Measurements from ENCODE around the gene DGKD.

The DGKD gene

DNA sequence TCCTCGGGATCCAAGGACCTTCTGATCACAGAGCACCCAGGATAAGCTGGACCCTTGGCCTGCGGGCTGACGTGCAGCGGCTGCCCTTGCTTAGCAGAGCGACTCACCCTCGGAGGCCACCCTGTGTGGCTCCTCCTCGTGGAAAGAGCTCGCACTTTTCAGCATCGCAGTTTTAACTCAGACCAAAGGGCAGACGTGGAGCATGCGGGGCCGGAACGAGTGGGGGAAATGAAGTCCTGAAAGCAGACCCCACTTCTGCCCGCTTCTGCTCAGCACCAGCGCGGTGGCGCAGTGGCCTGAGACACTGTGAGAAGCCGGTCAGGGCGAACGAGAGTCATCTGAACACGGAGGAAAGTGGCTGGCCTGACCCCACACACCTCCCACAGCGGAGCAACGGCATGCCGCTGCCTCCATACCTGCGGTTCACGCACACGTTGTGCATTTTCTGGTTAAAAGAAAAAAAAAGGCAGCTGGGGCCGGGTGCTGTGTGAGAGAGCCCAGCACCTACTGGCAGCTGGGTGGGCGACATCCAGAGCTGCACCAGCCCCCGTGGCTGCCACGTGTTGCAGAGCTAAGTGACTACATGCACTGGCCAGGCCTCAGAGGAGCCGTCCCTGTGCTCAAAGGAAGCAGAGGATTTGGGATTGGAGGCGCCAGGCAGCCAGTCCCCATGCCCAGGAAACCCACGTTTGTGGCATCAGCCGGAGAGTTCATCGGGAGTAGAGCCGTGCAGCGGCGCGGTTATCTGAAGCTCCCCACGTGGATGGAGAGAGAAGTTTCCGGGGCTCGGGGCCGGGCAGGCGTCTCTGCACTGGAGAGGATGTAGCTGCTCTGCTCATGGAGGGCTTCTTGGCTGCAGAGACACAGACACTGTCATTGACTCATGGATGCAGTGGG, 122.6 kb downstream of the DGKD start:
- no peak for DNase-seq (ENCODE audit: low read depth)

GRCh38 chr2:233477548-233478433, 123.5 kb downstream of the DGKD start:
- no peak for DNase-seq (ENCODE audit: low read depth)

DNA sequence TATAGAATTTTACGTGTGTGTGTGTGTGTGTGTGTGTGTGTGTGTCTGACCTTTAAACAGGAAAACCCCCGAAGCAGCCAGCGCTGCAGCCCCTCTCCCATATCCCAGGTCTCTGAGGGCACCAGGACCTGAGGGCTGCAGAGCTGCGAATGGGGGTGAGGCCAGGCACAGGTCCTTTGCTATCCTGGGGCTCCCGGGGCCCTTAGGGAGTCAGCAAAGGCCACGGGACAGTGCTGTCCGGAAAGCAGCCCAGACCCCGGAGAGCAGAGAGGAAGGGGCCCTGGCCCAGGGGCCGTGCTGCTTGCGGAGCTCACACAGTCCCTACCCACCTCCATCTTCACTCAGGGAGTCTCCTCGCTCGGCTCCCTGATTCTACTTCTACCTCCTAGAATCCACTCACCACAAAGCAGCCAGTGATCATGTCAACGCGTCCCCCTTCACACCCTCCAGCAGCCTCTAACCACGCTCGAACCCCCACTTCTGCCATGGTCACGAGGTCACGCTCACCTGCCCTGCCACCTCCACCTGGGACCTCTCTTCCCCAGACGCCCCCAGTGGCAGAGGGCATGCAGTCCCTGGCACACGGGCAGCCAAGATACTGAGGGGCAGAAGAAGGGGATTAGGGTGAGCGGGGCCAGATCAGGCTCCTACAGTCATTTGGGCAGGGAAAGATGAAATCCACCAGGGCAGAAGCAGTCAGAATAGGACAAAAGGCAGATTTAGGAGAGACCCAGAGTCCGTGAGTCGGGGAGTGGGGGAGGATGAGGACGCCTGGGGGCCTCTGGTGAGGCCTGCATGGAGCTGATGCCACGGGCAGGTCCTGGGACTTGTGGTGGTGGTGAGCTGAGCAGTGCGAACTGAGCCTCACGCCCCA, 125.6 kb downstream of the DGKD start:
- no peak for DNase-seq (ENCODE audit: low read depth)

GRCh38 chr2:233480490-233481202, 126.4 kb downstream of the DGKD start:
- DNase-seq (ENCODE audit: low read depth): no peak

DNA sequence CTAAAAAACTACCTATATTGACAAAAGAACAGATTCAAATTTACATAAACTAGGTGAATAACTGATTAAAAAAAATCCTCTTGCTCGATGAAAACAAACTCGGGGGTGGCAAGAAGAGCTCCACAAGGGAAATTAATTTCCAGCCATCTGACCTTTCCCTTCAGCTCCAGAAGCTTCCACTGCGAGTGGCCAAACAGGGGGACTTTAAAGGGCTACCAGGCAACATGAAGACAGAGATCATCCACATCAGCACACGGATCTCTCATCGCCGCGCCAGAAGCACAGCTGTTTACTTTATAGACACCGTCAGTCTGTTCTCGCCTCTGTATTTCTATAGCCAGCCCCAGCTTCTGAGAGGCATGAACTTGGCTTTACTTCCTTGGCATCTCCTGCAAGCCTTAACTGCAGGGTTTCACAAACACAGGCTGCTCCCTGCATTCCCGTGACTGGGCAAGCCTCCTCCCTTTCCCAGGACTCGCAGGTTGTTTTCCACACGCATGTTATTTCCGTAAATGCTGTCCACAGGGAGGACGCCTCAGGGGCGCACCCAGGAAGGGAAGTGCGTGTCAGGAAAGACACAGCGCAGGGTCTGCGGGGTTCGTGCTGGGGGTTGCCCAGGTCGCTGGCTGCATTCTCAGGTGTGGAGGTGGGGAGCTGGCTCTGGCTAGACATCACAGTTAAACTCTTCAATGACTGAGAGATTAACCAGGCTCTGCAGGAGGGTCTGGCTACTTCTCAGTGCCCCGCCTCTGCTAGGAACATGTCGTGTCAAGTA, 127.3 kb downstream of the DGKD start:
- no peak for DNase-seq (ENCODE audit: low read depth)

DNA sequence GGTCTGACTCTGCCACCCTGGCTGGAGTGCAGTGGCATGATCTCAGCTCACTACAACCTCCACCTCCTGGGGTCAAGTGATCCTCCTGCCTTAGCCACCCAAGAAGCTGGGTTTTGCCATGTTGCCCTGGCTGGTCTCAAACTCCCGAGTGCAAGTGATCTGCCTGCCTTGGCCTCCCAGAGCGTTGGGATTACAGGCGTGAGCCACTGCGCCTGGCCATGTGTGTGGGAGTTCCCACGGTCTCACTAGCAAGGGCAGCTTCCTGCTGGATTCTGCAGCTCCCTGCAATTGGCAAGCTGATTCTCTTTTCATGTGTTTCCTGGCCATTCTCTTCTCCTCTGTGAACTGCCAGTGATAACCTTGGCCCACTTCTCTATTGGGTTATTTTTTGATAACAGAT, 128.3 kb downstream of the DGKD start:
- no peak for DNase-seq (ENCODE audit: low read depth)

DNA sequence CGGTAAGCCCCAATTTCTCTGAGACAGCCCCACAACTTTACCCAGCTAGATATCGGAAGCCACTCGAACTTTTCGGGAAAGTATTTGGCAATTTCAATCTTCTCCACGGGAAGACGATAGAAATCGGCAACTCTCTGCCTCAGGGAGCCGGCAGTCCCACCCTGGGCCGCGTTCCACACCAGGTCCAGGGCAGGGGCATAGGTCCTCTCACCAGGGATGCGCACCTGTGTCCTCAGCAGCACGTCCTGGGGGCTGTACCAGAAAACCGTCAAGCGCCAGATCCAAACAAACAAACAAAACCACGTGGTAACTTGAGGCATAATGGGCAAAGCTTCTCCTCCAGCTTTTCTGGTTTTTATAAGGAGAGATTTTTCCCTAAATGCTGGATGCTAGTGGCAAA, 131.4 kb downstream of the DGKD start:
- no peak for DNase-seq (ENCODE audit: low read depth)

DNA sequence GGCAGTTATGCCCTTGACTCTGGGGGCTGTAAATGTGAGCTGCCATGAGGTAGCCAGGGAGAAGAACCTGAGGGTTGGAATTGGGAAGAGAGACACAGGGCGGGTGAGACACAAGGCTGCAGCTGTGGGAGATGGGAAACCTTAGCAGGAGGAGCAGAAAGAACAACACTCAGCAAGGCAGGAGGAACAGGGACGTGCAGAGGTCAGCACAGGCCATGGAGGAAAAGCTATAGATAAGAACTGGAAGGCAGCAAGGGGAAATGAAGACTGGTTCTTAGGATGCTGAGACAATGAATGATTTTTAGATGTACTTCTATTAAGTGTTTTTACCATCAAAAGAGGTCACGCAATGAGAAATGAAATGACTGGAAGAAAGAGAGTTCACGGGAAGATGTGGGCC, 132.1 kb downstream of the DGKD start:
- DNase-seq (ENCODE audit: low read depth): no peak

- DNase-seq (ENCODE audit: low read depth): no peak
Measured at GRCh38 chr2:233486778-233487552, 132.7 kb downstream of the DGKD start.

GRCh38 chr2:233487748-233488345, 133.6 kb downstream of the DGKD start:
- DNase-seq (ENCODE audit: low read depth): no peak

DNA sequence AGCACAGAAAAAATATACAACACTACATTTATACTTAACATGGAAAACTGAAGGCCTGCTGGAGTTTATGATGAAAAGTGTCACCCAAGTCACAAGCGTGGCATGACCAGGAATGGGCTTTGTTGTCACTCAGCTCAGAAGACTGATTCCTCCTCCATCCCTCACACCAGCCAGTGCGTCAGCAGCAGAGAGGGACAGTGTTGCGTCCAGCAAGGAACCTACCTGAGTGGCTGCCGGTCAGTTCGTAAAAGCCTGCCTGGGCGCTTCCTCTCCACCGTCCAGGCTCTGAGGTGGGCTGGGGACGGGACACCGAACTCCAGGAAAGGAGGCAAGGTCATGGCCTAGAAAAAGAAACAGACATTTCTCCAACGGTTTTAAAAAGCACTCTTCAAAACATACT, 134.8 kb downstream of the DGKD start:
- DNase-seq (ENCODE audit: low read depth): no peak

GRCh38 chr2:233489666-233490065, 135.4 kb downstream of the DGKD start:
- no peak for DNase-seq (ENCODE audit: low read depth)

GRCh38 chr2:233490831-233491230, 136.5 kb downstream of the DGKD start:
- no peak for DNase-seq (ENCODE audit: low read depth)

- DNase-seq (ENCODE audit: low read depth): no peak
Measured at GRCh38 chr2:233491326-233491725, 137.0 kb downstream of the DGKD start.

GRCh38 chr2:233492078-233492477, 137.8 kb downstream of the DGKD start:
- no peak for DNase-seq (ENCODE audit: low read depth)

- no peak for DNase-seq (ENCODE audit: low read depth)
Measured at GRCh38 chr2:233492751-233493150, 138.5 kb downstream of the DGKD start.

DNA sequence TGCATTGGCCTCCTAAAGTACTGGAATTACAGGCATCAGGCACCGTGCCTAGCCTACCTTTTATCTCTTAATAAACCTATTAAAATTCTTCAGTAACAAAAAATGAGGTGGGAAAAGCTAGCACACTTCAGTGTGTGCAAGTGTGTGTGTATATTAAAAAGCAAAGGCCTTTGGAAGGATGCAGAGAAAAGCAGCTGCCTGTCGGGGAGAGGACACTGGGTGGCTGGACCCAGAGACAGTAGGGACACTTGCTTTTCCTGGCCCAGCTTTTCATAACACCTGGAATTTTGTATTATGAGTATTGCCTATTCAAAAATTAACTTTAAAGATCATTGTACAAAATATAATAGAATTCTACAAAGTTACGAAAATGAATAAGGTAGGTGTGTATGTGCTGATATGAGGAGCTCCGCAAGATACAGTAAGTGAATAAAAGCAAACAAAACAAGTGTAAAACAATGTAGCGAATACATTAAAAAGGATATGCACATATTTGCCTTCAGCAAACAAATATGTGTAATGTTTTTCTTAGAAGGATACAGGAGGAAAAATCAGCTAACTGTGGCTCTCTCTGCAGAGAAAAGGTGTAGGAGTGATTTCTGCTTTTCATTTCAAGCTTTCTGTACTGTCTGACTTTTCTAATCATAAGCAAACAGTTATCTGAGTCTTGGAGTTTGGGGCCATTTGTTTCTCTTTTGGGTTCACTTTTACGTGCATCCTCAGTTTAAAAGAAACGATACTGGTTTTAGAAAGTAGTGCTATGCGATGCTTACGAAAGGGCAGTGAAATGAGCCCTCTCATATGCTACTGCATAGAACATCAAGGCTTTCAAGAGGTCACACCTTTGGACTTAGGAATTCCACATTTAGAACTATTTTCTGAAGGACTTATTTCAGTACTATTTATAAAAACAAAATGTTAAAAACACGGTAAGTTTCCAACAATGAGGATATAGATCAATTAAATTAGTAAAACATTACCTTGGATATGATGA, 141.5 kb downstream of the DGKD start:
- no peak for DNase-seq (ENCODE audit: low read depth)

GRCh38 chr2:233497692-233498091, 143.4 kb downstream of the DGKD start:
- DNase-seq (ENCODE audit: low read depth): no peak
